Coronary artery (tissue), 2 donors: ENCODE results near the gene LENG1.
A peak's percentile ranks its signal among the peaks of the same experiment; 100 is the strongest.
"Not testable (repeated sequence)": the region's sequence is repeated elsewhere in the genome, so short reads cannot be mapped to it uniquely, and the experiment has no call there.

Experiments
- DNase-seq: peaks from one replicate; pipeline ENCODE4 v3.0.0-alpha.2; 2017; ENCODE audit warnings: low spot score
- H3K27ac ChIP-seq, 2 donors: fragments of 200-600 bp; sonication (generic); one replicate each; pipeline ENCODE4 v1.5.1; 2016 to 2019
- H3K4me3 ChIP-seq: fragments of 200-600 bp; sonication (generic); 2 replicates; pipeline ENCODE4 v1.5.1; 2016; ENCODE audit warnings: mild to moderate bottlenecking, moderate library complexity
- TF ChIP-seq, protein P1 (sequence below): fragments of 200-600 bp; sonication (generic); IDR thresholded peaks from one replicate; pipeline ENCODE4 v1.5.1; 2019; ENCODE audit warnings: antibody characterized with exemption

The LENG1 gene

DNA sequence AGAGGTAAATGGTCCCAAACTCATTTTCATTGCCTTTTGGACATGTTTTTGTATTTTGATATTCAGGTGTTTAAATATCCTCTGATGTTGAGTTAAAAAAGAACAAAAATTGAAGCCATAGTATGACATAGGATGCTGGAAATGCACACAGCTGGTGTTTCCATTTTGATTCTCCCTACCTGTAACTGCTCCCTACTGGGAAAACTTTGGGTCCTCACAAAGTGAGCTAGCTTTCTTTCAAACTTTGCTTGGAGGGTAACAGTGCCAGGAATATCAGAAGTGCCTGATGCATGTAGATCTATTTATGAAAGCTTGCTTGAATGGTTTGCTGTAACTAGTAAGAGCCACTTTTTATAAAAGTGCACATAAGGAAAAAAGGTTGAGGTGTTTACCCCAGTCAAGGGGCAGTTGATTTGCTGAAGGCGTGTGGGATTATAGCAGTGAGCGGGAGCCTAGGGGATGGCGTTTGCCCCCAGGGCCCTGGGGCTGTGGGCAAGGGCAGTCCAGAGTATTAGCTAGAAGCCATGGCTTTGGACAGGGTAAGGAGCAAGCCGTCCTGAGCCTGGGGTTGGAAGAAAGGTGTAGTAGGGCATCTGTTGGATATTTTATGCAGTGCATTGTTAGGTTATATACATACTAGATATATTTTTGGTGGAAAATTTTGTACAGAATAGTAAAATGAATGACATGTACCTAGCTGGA lies 45.4 kb upstream of the LENG1 start:
- Histone ChIP-seq H3K4me3 (peak overlapping the region; percentile 2), H3K27ac (no peak overlapping the region)
- DNase-seq, result no peak
- TF ChIP-seq, protein P1, sequence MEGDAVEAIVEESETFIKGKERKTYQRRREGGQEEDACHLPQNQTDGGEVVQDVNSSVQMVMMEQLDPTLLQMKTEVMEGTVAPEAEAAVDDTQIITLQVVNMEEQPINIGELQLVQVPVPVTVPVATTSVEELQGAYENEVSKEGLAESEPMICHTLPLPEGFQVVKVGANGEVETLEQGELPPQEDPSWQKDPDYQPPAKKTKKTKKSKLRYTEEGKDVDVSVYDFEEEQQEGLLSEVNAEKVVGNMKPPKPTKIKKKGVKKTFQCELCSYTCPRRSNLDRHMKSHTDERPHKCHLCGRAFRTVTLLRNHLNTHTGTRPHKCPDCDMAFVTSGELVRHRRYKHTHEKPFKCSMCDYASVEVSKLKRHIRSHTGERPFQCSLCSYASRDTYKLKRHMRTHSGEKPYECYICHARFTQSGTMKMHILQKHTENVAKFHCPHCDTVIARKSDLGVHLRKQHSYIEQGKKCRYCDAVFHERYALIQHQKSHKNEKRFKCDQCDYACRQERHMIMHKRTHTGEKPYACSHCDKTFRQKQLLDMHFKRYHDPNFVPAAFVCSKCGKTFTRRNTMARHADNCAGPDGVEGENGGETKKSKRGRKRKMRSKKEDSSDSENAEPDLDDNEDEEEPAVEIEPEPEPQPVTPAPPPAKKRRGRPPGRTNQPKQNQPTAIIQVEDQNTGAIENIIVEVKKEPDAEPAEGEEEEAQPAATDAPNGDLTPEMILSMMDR, result no peak

DNA sequence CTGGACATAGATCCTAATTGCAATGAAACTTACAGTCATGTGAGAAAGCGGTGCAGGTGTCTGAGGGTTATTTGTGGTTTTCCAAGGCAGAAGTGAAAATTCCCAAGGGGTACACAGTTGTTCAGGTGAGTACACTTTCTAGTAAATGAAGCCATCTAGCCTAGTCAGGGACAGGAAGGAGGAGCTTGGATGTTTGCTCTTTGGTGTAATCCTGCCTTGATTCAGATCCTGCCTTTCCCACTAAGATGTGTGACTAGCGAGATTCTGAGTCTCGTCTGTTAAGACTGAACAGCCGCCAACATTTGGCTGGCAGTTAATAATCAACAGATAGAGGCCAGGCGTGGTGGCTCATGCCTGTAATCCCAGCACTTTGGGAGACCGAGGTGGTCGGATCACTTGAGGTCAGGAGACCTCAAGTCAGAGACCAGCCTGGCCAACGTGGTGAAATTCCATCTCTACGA lies 43.7 kb upstream of the LENG1 start:
- Histone ChIP-seq H3K27ac (no peak overlapping the region), H3K4me3 (peak overlapping the region; percentile 80)
- TF ChIP-seq, protein P1, result no peak
- DNase-seq, result no peak

DNA sequence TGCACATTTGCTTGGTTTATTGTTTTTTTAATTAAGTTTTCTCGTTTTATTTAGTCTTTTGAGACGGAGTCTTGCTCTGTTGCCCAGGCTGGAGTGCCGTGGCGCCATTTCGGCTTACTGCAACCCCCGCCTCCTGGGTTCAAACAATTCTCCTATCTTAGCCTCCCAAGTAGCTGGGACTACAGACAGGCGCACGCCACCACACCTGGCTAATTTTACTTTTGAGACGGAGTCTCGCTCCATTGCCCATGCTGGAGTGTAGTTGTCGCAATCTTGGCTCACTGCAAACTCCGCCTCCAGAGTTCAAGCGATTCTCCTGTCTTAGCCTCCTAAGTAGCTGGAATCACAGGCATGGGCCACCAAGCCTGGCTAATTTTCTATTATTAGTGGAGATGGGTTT lies 42.5 kb upstream of the LENG1 start:
- TF ChIP-seq, protein P1, result no peak
- Histone ChIP-seq H3K27ac (no peak overlapping the region), H3K4me3 (peak overlapping the region; percentile 80)
- DNase-seq, result no peak

DNA sequence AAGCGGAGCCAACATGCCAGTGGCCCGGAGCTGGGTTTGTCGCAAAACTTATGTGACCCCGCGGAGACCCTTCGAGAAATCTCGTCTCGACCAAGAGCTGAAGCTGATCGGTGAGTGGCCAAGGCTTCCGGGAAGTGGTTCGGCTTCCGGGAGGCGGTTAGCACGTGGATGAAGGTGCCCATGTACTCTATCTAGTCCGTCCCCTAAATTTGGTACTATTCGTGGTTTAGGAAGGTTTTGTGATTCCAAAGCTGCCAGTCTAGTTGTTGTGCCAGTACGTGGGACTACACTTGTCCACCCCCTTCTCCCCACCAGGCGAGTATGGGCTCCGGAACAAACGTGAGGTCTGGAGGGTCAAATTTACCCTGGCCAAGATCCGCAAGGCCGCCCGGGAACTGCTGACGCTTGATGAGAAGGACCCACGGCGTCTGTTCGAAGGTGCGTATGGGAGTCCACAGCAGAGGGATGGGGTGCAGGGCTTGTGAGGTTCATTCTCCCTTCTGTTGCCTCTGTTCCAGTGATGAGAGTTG lies 41.7 kb upstream of the LENG1 start:
- Histone ChIP-seq H3K4me3 (peak overlapping the region; percentile 80), H3K27ac (peak overlapping the region; percentile 88 to 93)
- no peak for DNase-seq
- TF ChIP-seq, protein P1, result no peak

DNA sequence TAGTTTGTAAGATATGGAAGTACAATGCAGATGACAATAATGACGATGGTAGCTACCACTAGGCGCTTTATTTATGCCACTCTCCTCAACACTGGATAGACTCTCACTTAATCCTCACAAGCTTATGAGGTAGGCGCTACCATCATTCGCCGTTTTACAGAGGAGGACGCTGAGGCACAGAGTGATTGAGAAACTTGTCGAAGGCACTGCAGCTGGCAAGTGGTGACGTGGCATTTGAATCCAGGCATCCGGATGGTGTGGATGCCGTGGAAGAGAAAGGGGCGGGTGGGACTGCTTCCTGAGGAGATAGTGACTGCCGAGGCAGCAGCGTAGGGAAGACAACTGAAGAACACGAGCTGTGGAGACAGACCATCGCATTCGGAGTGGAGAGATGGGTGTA lies 39.9 kb upstream of the LENG1 start:
- TF ChIP-seq, protein P1, result no peak
- no peak overlapping the region for H3K27ac ChIP-seq
- no peak for DNase-seq
- H3K4me3 ChIP-seq, result no peak overlapping the region

DNA sequence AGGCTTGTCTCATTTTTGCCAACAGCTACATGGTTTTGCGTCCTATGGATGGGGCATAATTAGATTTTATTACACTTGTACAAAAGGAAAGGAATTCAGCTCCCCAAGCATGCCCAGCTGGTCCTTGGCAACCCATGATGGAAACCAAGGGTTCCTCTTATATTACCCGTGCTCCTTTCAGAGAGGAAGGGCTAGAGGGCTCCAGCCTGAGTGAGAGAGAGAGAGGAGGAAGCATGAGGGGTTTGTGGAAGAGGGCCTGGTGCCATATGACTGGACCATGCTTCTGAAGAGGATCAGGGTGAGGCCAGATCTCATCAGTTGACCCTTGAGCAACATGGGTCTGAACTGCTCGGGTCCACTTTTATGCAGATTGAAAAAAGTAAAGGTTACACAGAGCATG lies 37.6 kb upstream of the LENG1 start:
- Histone ChIP-seq H3K27ac (no peak overlapping the region), H3K4me3 (no peak overlapping the region)
- TF ChIP-seq, protein P1, result no peak
- DNase-seq, result no peak

DNA sequence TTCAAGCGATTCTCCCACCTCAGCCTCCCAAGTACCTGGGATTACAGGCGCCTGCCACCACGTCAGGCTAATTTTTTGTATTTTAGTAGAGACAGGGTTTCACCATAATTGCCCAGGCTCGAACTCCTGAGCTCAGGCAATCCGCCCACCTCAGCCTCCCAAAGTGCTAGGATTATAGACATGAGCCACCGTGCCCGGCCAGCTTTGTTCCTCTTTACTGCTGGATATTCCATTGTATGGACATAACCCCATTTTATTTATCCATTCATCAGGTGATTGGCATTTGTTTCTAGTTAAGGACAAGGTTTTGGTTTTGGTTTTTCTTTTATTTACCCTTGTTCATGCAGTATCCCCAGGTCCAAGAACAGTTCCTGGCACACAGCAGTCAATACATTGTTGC lies 37.0 kb upstream of the LENG1 start:
- H3K27ac ChIP-seq, result no peak overlapping the region
- no peak overlapping the region for H3K4me3 ChIP-seq
- no peak for DNase-seq
- TF ChIP-seq, protein P1, result no peak

DNA sequence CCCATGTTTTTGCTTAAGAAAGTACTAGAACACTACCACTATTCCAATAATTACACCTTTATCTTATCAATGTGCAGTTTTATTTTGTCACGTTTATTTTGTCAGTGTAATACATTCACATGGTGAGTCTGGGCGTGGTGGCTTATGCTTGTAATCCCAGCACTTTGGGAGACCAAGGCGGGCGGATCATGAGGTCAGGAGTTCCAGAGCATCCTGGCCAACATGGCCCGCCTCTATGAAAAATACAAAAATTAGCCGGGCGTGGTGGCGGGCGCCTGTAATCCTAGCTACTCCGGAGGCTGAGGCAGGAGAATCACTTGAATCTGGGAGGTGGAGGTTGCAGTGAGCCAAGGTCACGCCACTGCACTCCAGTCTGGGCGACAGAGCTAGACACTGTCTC lies 34.9 kb upstream of the LENG1 start:
- DNase-seq, H3K27ac ChIP-seq, H3K4me3 ChIP-seq: not testable (repeated sequence)
